GM23338 (cell line): Measurements from ENCODE around the gene ELOVL6. TPM values are rescaled to one million over a fixed set of nuclear protein-coding genes. Genes with fewer than 3 reads are reported as not detected.

Experiments used
- ATAC-seq: fragments of 200-7000 bp; cut with Tn5 transposase; 3 replicates; pipeline ENCODE4 v1.9.1; 2020
- DNase-seq: peaks from one replicate; pipeline ENCODE4 v3.0.0-alpha.2; 2015; ENCODE audit warnings: low spot score
- H2AFZ ChIP-seq: fragments of 200-600 bp; sonication (generic); 2 replicates; pipeline ENCODE4 v1.8.0; 2016; ENCODE audit warnings: antibody characterized with exemption, mild to moderate bottlenecking, moderate library complexity
- H3F3A ChIP-seq: fragments of 200-600 bp; sonication (generic); replicated peaks from 2 replicates; pipeline ENCODE4 v1.8.0; 2017; ENCODE audit warnings: antibody characterized with exemption, mixed run types, low read depth
- H3K27ac ChIP-seq: fragments of 200-600 bp; sonication (generic); 2 replicates; pipeline ENCODE4 v1.6.1; 2016; ENCODE audit warnings: low read depth
- H3K27me3 ChIP-seq: fragments of 200-600 bp; sonication (generic); 2 replicates; pipeline ENCODE4 v1.8.0; 2016; ENCODE audit warnings: mild to moderate bottlenecking, mixed run types, moderate library complexity; ENCODE audit not compliant: insufficient read depth
- H3K36me3 ChIP-seq: fragments of 200-600 bp; sonication (generic); 2 replicates; pipeline ENCODE4 v1.8.0; 2016; ENCODE audit warnings: mild to moderate bottlenecking; ENCODE audit not compliant: insufficient read depth
- H3K4me1 ChIP-seq: fragments of 200-600 bp; sonication (generic); 2 replicates; pipeline ENCODE4 v1.8.0; 2016; ENCODE audit warnings: mild to moderate bottlenecking, moderate library complexity; ENCODE audit not compliant: insufficient read depth
- H3K4me2 ChIP-seq: fragments of 200-600 bp; sonication (generic); 2 replicates; pipeline ENCODE4 v1.7.1; 2017; ENCODE audit warnings: mixed run types
- H3K4me3 ChIP-seq: fragments of 200-600 bp; sonication (generic); 2 replicates; pipeline ENCODE4 v1.6.1; 2016; ENCODE audit warnings: mixed run types
- H3K79me2 ChIP-seq: fragments of 200-600 bp; sonication (generic); replicated peaks from 2 replicates; pipeline ENCODE4 v1.8.0; 2017; ENCODE audit warnings: mild to moderate bottlenecking; ENCODE audit not compliant: insufficient read depth
- H3K9me2 ChIP-seq: fragments of 200-600 bp; sonication (generic); 2 replicates; pipeline ENCODE4 v1.8.0; 2017; ENCODE audit not compliant: insufficient read depth
- H4K20me1 ChIP-seq: fragments of 200-600 bp; sonication (generic); replicated peaks from 2 replicates; pipeline ENCODE4 v1.8.0; 2017; ENCODE audit warnings: mild to moderate bottlenecking; ENCODE audit not compliant: insufficient read depth
- H3K27ac Mint-ChIP-seq: 2 replicates; pipeline ENCODE4 v1.8.0; 2020; ENCODE audit warnings: inconsistent platforms, mild to moderate bottlenecking, moderate library complexity, mixed read lengths
- H3K27me3 Mint-ChIP-seq: 3 replicates; pipeline ENCODE4 v1.8.0; 2022; ENCODE audit warnings: low read depth, mild to moderate bottlenecking, moderate library complexity, mixed read lengths, inconsistent platforms; ENCODE audit not compliant: insufficient read depth, poor library complexity
- H3K36me3 Mint-ChIP-seq: 3 replicates; pipeline ENCODE4 v1.8.0; 2021; ENCODE audit warnings: low read depth, mild to moderate bottlenecking, inconsistent platforms, moderate library complexity, mixed read lengths
- H3K4me1 Mint-ChIP-seq: 3 replicates; pipeline ENCODE4 v1.8.0; 2020; ENCODE audit warnings: mild to moderate bottlenecking, inconsistent platforms, mixed read lengths
- H3K4me3 Mint-ChIP-seq: 3 replicates; pipeline ENCODE4 v1.8.0; 2021; ENCODE audit warnings: moderate library complexity, mild to moderate bottlenecking, inconsistent platforms, mixed read lengths
- H3K9me3 Mint-ChIP-seq: 3 replicates; pipeline ENCODE4 v1.8.0; 2020; ENCODE audit warnings: moderate library complexity, mild to moderate bottlenecking, inconsistent platforms, mixed read lengths
- CREB1 ChIP-seq: fragments of 250-450 bp; sonication (Bioruptor Pico); IDR thresholded peaks from 2 replicates; pipeline ENCODE4 v1.5.0; 2020; ENCODE audit warnings: low read depth, mild to moderate bottlenecking, moderate library complexity
- CTCF ChIP-seq, 2 experiments: fragments of 200-600 bp in 1 of 2; sonication (generic) in 1 of 2; conservative IDR thresholded peaks; 2 replicates each; pipeline versions ENCODE4 v1.5.1 to v1.6.1; 2016 to 2017; ENCODE audit warnings: antibody characterized with exemption in 2 of 2, low read depth in 2 of 2, mild to moderate bottlenecking in 2 of 2, moderate library complexity in 1 of 2
- ETS1 ChIP-seq: IDR thresholded peaks from 2 replicates; pipeline ENCODE4 v1.6.1; 2016; ENCODE audit warnings: antibody characterized with exemption
- EZH2 ChIP-seq: fragments of 200-600 bp; sonication (generic); IDR thresholded peaks from one replicate; pipeline ENCODE4 v1.8.0; 2017; ENCODE audit warnings: antibody characterized with exemption, mild to moderate bottlenecking, low read depth; ENCODE audit not compliant: unreplicated experiment
- EZH2phosphoT487 ChIP-seq: fragments of 200-600 bp; sonication (generic); IDR thresholded peaks from one replicate; pipeline ENCODE4 v1.8.1; 2018; ENCODE audit warnings: antibody characterized with exemption; ENCODE audit not compliant: unreplicated experiment
- JUNB ChIP-seq: IDR thresholded peaks from one replicate; pipeline ENCODE4 v1.6.1; 2016; ENCODE audit warnings: antibody characterized with exemption; ENCODE audit not compliant: unreplicated experiment
- NANOG ChIP-seq: IDR thresholded peaks from 2 replicates; pipeline ENCODE4 v1.6.1; 2016; ENCODE audit warnings: antibody characterized with exemption, borderline replicate concordance
- POLR2AphosphoS5 ChIP-seq: IDR thresholded peaks from 2 replicates; pipeline ENCODE4 v1.6.1; 2016; ENCODE audit warnings: antibody characterized with exemption, low read depth
- REST ChIP-seq: IDR thresholded peaks from one replicate; pipeline ENCODE4 v1.6.1; 2018; ENCODE audit warnings: antibody characterized with exemption; ENCODE audit not compliant: unreplicated experiment
- STAT1 ChIP-seq: IDR thresholded peaks from one replicate; pipeline ENCODE4 v1.6.1; 2016; ENCODE audit warnings: antibody characterized with exemption; ENCODE audit not compliant: unreplicated experiment
- ZNF114 ChIP-seq: fragments of 250-450 bp; sonication (Bioruptor Pico); IDR thresholded peaks from 2 replicates; pipeline ENCODE4 v1.5.0; 2020; ENCODE audit warnings: mild to moderate bottlenecking, moderate library complexity
- ZNF331 ChIP-seq: fragments of 250-450 bp; sonication (Bioruptor Pico); IDR thresholded peaks from 2 replicates; pipeline ENCODE4 v1.5.0; 2020; ENCODE audit warnings: low read depth, mild to moderate bottlenecking, moderate library complexity
- ZNF462 ChIP-seq: fragments of 250-450 bp; sonication (Bioruptor Pico); IDR thresholded peaks from 2 replicates; pipeline ENCODE4 v1.5.0; 2020; ENCODE audit warnings: mild to moderate bottlenecking, moderate library complexity
- polyA plus RNA-seq: library from polyadenylated mRNA; unstranded; fragments of >200 nt; fragmentation: Nextera tagmentation; extraction: Ambion mirVana; gene quantifications from 2 replicates; pipeline ENCODE4 v1.2.1, GENCODE V29; 2016
- total RNA-seq: library from RNA; depleted of rRNA; stranded (reverse); fragments of >200 nt; shearing (Covaris generic); gene quantifications from 2 replicates; pipeline ENCODE4 v1.2.3, GENCODE V29; 2014

ELOVL6 gene
- total and polyA plus RNA-seq, 2 experiments from 2014 or later = 82.7 to 89.5 TPM

GRCh38 chr4:110122201-110122600 lies 76.2 kb downstream of the ELOVL6 start:
- no peak overlapping the region for H2AFZ ChIP-seq
- Mint-ChIP-seq H3K4me3 (no peak overlapping the region), H3K27ac (no peak overlapping the region), H3K9me3 (no peaks in the 10 kb centered on the region), H3K36me3 (peaks cover 24% of the 10 kb centered on the region; the same call in 2 of the 3 replicates), H3K27me3 (peaks cover 3% of the 10 kb centered on the region), H3K4me1 (peaks cover 5% of the 10 kb centered on the region; the same call in 2 of the 3 replicates)
- no peak for ATAC-seq
- H3F3A ChIP-seq = no peaks in the 10 kb centered on the region
- peaks cover 72% of the 10 kb centered on the region for H3K79me2 ChIP-seq
- no peak overlapping the region for H3K4me2 ChIP-seq
- DNase-seq = no peak
- no peak for TF ChIP-seq JUNB
- TF ChIP-seq REST = no peak
- no peak for TF ChIP-seq CTCF (conservative IDR thresholded peaks at IDR 0.05; ENCODE audit: low read depth in 2 of 2)
- no peak for TF ChIP-seq EZH2phosphoT487
- no peak for TF ChIP-seq NANOG
- TF ChIP-seq ETS1 = no peak
- no peak for TF ChIP-seq ZNF462
- TF ChIP-seq CREB1 = no peak
- no peak for TF ChIP-seq ZNF331 (CRISPR knock-in tag)
- no peak for TF ChIP-seq EZH2
- TF ChIP-seq ZNF114 (CRISPR knock-in tag) = no peak
- TF ChIP-seq STAT1 = no peak
- TF ChIP-seq POLR2AphosphoS5 = no peak
- H3K27ac ChIP-seq = no peak overlapping the region
- no peaks in the 10 kb centered on the region for H3K27me3 ChIP-seq
- no peaks in the 10 kb centered on the region for H3K36me3 ChIP-seq
- no peaks in the 10 kb centered on the region for H3K4me1 ChIP-seq
- H3K9me2 ChIP-seq = no peaks in the 10 kb centered on the region
- H4K20me1 ChIP-seq = peaks cover 12% of the 10 kb centered on the region
- no peak overlapping the region for H3K4me3 ChIP-seq
